ENCODE results near the gene TP73.

- TF ChIP-seq POLR2AphosphoS5 (IDR thresholded peaks at IDR 0.05; ENCODE audit: low read depth, low read length) (no peak), TAF1 (IDR thresholded peaks at IDR 0.05; ENCODE audit: borderline replicate concordance, insufficient read depth, low read length) (no peak), SIN3A (IDR thresholded peaks at IDR 0.05; ENCODE audit: borderline replicate concordance, insufficient read depth, low read length) (no peak), REST (IDR thresholded peaks at IDR 0.05; ENCODE audit: insufficient read depth in 1 of 2, low read depth in 2 of 2, low read length in 2 of 2) (no peak), FOXP2 (optimal IDR thresholded peaks at IDR 0.05; ENCODE audit: borderline replicate concordance, extremely low read depth, extremely low read length, insufficient read depth) (no peak)
Measured at GRCh38 chr1:3711381-3711779, 59.1 kb downstream of the TP73 start.
